Measurements from ENCODE around the gene ITFG1.

GRCh38 chr16:47310792-47311211, 150.1 kb downstream of the ITFG1 start:
- TF ChIP-seq FOXP2 (optimal IDR thresholded peaks at IDR 0.05; ENCODE audit: borderline replicate concordance, extremely low read depth, extremely low read length, insufficient read depth), result no peak
- TF ChIP-seq SIN3A (IDR thresholded peaks at IDR 0.05; ENCODE audit: borderline replicate concordance, insufficient read depth, low read length), result no peak
- no peak for TF ChIP-seq TAF1 (IDR thresholded peaks at IDR 0.05; ENCODE audit: borderline replicate concordance, insufficient read depth, low read length)
- no peak for TF ChIP-seq REST (IDR thresholded peaks at IDR 0.05; ENCODE audit: insufficient read depth in 1 of 2, low read depth in 2 of 2, low read length in 2 of 2)
- TF ChIP-seq POLR2AphosphoS5 (IDR thresholded peaks at IDR 0.05; ENCODE audit: low read depth, low read length), result no peak
